WTC11 (cell line): ENCODE measurements around the gene PPCDC. TPM values are rescaled to one million over a fixed set of nuclear protein-coding genes. Genes with fewer than 3 reads are reported as not detected.

Experiments
- ATAC-seq: fragments of 200-7000 bp; cut with Tn5 transposase; 2 replicates; pipeline ENCODE4 v1.10.0; 2021; ENCODE audit warnings: mild to moderate bottlenecking, moderate library complexity
- CTCF ChIA-PET: fragments of 300-600 bp; sonication (Branson Sonifier 250); formaldehyde crosslinking; loops from one replicate; lab custom pipeline; 2021; ENCODE audit warnings: antibody characterized with exemption; lab: Charles Lee
- POLR2A ChIA-PET: fragments of 350-600 bp; sonication (Branson Sonifier 250); formaldehyde crosslinking; loops from one replicate; lab custom pipeline; 2021; ENCODE audit warnings: antibody characterized with exemption; lab: Charles Lee
- DNase-seq: peaks from one replicate; pipeline ENCODE4 v3.0.0; 2021; ENCODE audit warnings: low spot score
- H3K27ac Mint-ChIP-seq: 2 replicates; pipeline ENCODE4 v1.8.0; 2021; ENCODE audit warnings: mixed read lengths
- H3K27me3 Mint-ChIP-seq: 2 replicates; pipeline ENCODE4 v1.8.0; 2021; ENCODE audit warnings: low read depth, mild to moderate bottlenecking, moderate library complexity, mixed read lengths
- H3K36me3 Mint-ChIP-seq: 2 replicates; pipeline ENCODE4 v1.8.0; 2021; ENCODE audit warnings: mixed read lengths
- H3K4me1 Mint-ChIP-seq: 2 replicates; pipeline ENCODE4 v1.8.0; 2022; ENCODE audit warnings: mixed read lengths
- H3K4me3 Mint-ChIP-seq: 2 replicates; pipeline ENCODE4 v1.8.0; 2021; ENCODE audit warnings: mild to moderate bottlenecking, moderate library complexity, mixed read lengths
- H3K9me3 Mint-ChIP-seq: 2 replicates; pipeline ENCODE4 v1.8.0; 2021; ENCODE audit warnings: mixed read lengths
- ATF1 ChIP-seq: sonication (generic); formaldehyde crosslinking; IDR thresholded peaks from 2 replicates; pipeline ENCODE4 v1.8.1; 2023; ENCODE audit warnings: mild to moderate bottlenecking, moderate library complexity, missing genetic modification reagents
- ESRRA ChIP-seq: sonication (generic); formaldehyde crosslinking; IDR thresholded peaks from 2 replicates; pipeline ENCODE4 v1.8.1; 2022; ENCODE audit warnings: mild to moderate bottlenecking, missing genetic modification reagents, borderline replicate concordance
- FOXP1 ChIP-seq: sonication (generic); formaldehyde crosslinking; IDR thresholded peaks from 2 replicates; pipeline ENCODE4 v1.8.0; 2022; ENCODE audit warnings: missing genetic modification reagents, mild to moderate bottlenecking, moderate library complexity, borderline replicate concordance
- GRHL2 ChIP-seq: fragments of 250-450 bp; sonication (Bioruptor Pico); IDR thresholded peaks from 2 replicates; pipeline ENCODE4 v1.8.0; 2022; ENCODE audit warnings: mild to moderate bottlenecking, moderate library complexity; ENCODE audit not compliant: insufficient replicate concordance, severe bottlenecking
- RORB ChIP-seq: fragments of 250-450 bp; sonication (Bioruptor Pico); IDR thresholded peaks from 2 replicates; pipeline ENCODE4 v1.9.0; 2021; ENCODE audit warnings: mild to moderate bottlenecking
- SOX15 ChIP-seq: fragments of 250-450 bp; sonication (Bioruptor Pico); IDR thresholded peaks from 2 replicates; pipeline ENCODE4 v1.9.0; 2021; ENCODE audit warnings: mild to moderate bottlenecking
- SP1 ChIP-seq: sonication (generic); formaldehyde crosslinking; conservative IDR thresholded peaks from 2 replicates; pipeline ENCODE4 v1.8.1; 2022; ENCODE audit warnings: missing genetic modification reagents
- TEAD1 ChIP-seq: sonication (generic); formaldehyde crosslinking; IDR thresholded peaks from 2 replicates; pipeline ENCODE4 v1.8.0; 2022; ENCODE audit warnings: mild to moderate bottlenecking, missing genetic modification reagents
- TEAD4 ChIP-seq: sonication (generic); formaldehyde crosslinking; IDR thresholded peaks from 2 replicates; pipeline ENCODE4 v1.8.0; 2022; ENCODE audit warnings: mild to moderate bottlenecking, missing genetic modification reagents
- ZBTB21 ChIP-seq: sonication (generic); formaldehyde crosslinking; IDR thresholded peaks from 2 replicates; pipeline ENCODE4 v1.8.1; 2023; ENCODE audit warnings: mild to moderate bottlenecking, missing genetic modification reagents, borderline replicate concordance
- ZNF121 ChIP-seq: sonication (generic); formaldehyde crosslinking; IDR thresholded peaks from 2 replicates; pipeline ENCODE4 v1.8.0; 2023; ENCODE audit warnings: missing genetic modification reagents
- ZNF416 ChIP-seq: fragments of 250-450 bp; sonication (Bioruptor Pico); IDR thresholded peaks from 2 replicates; pipeline ENCODE4 v1.9.0; 2021; ENCODE audit warnings: mild to moderate bottlenecking, inconsistent platforms
- total RNA-seq: library from RNA; stranded (reverse); gene quantifications from 3 replicates; pipeline ENCODE4 v1.2.3, GENCODE V29; 2021
- TF ChIP-seq, protein P1 (sequence below): sonication (generic); formaldehyde crosslinking; IDR thresholded peaks from 2 replicates; pipeline ENCODE4 v1.8.0; 2023; ENCODE audit warnings: missing genetic modification reagents, mild to moderate bottlenecking, borderline replicate concordance
- TF ChIP-seq, protein P2 (sequence below): sonication (generic); formaldehyde crosslinking; IDR thresholded peaks from 2 replicates; pipeline ENCODE4 v1.8.1; 2023; ENCODE audit warnings: mild to moderate bottlenecking, moderate library complexity, missing genetic modification reagents
- TF ChIP-seq, protein P3 (sequence below): sonication (generic); formaldehyde crosslinking; IDR thresholded peaks from 2 replicates; pipeline ENCODE4 v1.8.0; 2022; ENCODE audit warnings: missing genetic modification reagents
- TF ChIP-seq, protein P4 (sequence below): fragments of 250-450 bp; sonication (Bioruptor Pico); IDR thresholded peaks from 2 replicates; pipeline ENCODE4 v2.1.2; 2022; ENCODE audit warnings: mild to moderate bottlenecking, moderate library complexity
- TF ChIP-seq, protein P5 (sequence below): sonication (generic); formaldehyde crosslinking; IDR thresholded peaks from 2 replicates; pipeline ENCODE4 v1.8.1; 2022; ENCODE audit warnings: mild to moderate bottlenecking, missing genetic modification reagents, moderate library complexity, borderline replicate concordance

PPCDC gene
- total RNA-seq, 1 experiment from 2014 or later = 30.1 TPM

DNA sequence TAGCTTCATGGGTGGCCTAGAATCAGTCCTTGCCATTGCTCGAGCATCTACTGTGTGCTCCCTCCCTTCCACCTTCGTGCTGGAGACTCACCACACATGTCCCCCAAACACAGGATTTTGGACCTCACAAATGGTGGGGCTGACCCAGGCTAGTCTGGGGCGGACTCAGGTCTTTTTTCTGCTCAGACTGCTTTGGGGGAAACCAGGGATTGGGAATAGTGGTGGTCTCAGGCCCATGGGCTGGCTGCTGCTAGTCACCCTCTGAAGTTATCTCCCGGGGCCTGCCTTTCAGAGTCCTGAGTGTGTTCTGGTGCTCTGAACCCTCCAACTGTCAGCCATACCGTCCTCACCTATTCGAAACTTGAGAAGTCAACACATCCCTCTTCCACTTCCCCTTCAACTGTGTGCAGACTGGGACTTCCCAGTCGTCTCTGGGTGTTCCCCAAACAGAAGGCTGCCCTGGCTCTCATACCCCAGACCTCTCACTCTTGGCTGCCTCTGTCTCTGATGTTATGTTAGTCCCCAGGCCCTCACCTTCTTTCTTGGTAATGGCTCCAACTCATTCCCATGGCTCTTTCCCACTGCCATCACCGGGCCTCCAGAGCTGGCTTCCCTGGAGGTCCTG is 46.0 kb downstream of the PPCDC start:
- H3K9me3 Mint-ChIP-seq = peaks cover 9% of the 10 kb centered on the region
- POLR2A ChIA-PET = no interaction called here
- H3K4me3 Mint-ChIP-seq = no peak overlapping the region
- no peak overlapping the region for H3K27ac Mint-ChIP-seq
- H3K36me3 Mint-ChIP-seq = peaks cover 7% of the 10 kb centered on the region
- CTCF ChIA-PET = no interaction called here
- H3K27me3 Mint-ChIP-seq = peaks cover 24% of the 10 kb centered on the region
- no peak for TF ChIP-seq GRHL2 (CRISPR knock-in tag)
- TF ChIP-seq ZBTB21 (CRISPR knock-in tag) = no peak
- TF ChIP-seq, protein P1, sequence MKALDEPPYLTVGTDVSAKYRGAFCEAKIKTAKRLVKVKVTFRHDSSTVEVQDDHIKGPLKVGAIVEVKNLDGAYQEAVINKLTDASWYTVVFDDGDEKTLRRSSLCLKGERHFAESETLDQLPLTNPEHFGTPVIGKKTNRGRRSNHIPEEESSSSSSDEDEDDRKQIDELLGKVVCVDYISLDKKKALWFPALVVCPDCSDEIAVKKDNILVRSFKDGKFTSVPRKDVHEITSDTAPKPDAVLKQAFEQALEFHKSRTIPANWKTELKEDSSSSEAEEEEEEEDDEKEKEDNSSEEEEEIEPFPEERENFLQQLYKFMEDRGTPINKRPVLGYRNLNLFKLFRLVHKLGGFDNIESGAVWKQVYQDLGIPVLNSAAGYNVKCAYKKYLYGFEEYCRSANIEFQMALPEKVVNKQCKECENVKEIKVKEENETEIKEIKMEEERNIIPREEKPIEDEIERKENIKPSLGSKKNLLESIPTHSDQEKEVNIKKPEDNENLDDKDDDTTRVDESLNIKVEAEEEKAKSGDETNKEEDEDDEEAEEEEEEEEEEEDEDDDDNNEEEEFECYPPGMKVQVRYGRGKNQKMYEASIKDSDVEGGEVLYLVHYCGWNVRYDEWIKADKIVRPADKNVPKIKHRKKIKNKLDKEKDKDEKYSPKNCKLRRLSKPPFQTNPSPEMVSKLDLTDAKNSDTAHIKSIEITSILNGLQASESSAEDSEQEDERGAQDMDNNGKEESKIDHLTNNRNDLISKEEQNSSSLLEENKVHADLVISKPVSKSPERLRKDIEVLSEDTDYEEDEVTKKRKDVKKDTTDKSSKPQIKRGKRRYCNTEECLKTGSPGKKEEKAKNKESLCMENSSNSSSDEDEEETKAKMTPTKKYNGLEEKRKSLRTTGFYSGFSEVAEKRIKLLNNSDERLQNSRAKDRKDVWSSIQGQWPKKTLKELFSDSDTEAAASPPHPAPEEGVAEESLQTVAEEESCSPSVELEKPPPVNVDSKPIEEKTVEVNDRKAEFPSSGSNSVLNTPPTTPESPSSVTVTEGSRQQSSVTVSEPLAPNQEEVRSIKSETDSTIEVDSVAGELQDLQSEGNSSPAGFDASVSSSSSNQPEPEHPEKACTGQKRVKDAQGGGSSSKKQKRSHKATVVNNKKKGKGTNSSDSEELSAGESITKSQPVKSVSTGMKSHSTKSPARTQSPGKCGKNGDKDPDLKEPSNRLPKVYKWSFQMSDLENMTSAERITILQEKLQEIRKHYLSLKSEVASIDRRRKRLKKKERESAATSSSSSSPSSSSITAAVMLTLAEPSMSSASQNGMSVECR = no peak
- TF ChIP-seq, protein P2, sequence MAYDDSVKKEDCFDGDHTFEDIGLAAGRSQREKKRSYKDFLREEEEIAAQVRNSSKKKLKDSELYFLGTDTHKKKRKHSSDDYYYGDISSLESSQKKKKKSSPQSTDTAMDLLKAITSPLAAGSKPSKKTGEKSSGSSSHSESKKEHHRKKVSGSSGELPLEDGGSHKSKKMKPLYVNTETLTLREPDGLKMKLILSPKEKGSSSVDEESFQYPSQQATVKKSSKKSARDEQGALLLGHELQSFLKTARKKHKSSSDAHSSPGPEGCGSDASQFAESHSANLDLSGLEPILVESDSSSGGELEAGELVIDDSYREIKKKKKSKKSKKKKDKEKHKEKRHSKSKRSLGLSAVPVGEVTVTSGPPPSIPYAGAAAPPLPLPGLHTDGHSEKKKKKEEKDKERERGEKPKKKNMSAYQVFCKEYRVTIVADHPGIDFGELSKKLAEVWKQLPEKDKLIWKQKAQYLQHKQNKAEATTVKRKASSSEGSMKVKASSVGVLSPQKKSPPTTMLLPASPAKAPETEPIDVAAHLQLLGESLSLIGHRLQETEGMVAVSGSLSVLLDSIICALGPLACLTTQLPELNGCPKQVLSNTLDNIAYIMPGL (CRISPR knock-in tag) = no peak
- TF ChIP-seq, protein P3, sequence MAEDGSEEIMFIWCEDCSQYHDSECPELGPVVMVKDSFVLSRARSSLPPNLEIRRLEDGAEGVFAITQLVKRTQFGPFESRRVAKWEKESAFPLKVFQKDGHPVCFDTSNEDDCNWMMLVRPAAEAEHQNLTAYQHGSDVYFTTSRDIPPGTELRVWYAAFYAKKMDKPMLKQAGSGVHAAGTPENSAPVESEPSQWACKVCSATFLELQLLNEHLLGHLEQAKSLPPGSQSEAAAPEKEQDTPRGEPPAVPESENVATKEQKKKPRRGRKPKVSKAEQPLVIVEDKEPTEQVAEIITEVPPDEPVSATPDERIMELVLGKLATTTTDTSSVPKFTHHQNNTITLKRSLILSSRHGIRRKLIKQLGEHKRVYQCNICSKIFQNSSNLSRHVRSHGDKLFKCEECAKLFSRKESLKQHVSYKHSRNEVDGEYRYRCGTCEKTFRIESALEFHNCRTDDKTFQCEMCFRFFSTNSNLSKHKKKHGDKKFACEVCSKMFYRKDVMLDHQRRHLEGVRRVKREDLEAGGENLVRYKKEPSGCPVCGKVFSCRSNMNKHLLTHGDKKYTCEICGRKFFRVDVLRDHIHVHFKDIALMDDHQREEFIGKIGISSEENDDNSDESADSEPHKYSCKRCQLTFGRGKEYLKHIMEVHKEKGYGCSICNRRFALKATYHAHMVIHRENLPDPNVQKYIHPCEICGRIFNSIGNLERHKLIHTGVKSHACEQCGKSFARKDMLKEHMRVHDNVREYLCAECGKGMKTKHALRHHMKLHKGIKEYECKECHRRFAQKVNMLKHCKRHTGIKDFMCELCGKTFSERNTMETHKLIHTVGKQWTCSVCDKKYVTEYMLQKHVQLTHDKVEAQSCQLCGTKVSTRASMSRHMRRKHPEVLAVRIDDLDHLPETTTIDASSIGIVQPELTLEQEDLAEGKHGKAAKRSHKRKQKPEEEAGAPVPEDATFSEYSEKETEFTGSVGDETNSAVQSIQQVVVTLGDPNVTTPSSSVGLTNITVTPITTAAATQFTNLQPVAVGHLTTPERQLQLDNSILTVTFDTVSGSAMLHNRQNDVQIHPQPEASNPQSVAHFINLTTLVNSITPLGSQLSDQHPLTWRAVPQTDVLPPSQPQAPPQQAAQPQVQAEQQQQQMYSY (CRISPR knock-in tag) = no peak
- no peak for TF ChIP-seq ATF1 (CRISPR knock-in tag)
- TF ChIP-seq FOXP1 (CRISPR knock-in tag) = no peak
- TF ChIP-seq ZNF416 = no peak
- TF ChIP-seq, protein P4, sequence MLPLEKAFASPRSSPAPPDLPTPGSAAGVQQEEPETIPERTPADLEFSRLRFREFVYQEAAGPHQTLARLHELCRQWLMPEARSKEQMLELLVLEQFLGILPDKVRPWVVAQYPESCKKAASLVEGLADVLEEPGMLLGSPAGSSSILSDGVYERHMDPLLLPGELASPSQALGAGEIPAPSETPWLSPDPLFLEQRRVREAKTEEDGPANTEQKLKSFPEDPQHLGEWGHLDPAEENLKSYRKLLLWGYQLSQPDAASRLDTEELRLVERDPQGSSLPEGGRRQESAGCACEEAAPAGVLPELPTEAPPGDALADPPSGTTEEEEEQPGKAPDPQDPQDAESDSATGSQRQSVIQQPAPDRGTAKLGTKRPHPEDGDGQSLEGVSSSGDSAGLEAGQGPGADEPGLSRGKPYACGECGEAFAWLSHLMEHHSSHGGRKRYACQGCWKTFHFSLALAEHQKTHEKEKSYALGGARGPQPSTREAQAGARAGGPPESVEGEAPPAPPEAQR (CRISPR knock-in tag) = no peak
- TF ChIP-seq, all 79 proteins: peak for 0
- no peak for ATAC-seq
- DNase-seq = no peak
- H3K4me1 Mint-ChIP-seq = peaks cover 12% of the 10 kb centered on the region

DNA sequence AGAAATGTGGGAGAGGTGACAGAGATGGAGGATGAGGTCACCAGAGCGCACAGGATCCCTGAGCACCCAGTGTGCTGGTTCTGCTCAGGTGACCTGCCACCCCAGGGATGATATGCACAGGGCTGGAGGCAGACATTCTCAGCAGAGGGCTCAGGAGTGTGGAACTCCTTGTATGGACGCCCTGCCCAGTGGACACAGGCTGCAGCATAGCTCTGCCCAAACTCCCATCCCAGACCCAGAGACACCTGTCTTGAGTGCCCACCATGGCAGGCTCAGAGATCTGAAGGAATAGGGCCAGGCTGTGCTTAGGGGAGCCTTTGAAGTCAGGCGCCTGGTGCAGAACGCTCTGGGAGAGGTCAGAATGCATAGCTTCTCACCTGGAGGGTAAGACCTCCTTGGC is 47.3 kb downstream of the PPCDC start:
- H3K4me3 Mint-ChIP-seq = no peak overlapping the region
- no peak for DNase-seq
- no peak for TF ChIP-seq SP1
- TF ChIP-seq, protein P5, sequence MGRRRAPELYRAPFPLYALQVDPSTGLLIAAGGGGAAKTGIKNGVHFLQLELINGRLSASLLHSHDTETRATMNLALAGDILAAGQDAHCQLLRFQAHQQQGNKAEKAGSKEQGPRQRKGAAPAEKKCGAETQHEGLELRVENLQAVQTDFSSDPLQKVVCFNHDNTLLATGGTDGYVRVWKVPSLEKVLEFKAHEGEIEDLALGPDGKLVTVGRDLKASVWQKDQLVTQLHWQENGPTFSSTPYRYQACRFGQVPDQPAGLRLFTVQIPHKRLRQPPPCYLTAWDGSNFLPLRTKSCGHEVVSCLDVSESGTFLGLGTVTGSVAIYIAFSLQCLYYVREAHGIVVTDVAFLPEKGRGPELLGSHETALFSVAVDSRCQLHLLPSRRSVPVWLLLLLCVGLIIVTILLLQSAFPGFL (CRISPR knock-in tag) = no peak
- TF ChIP-seq ESRRA (CRISPR knock-in tag) = no peak
- TF ChIP-seq SOX15 (CRISPR knock-in tag) = no peak
- TF ChIP-seq TEAD4 (CRISPR knock-in tag) = no peak
- TF ChIP-seq TEAD1 (CRISPR knock-in tag) = no peak
- TF ChIP-seq ZNF121 = no peak
- TF ChIP-seq RORB (CRISPR knock-in tag) = no peak
- POLR2A ChIA-PET = no interaction called here
- CTCF ChIA-PET = no interaction called here
- H3K4me1 Mint-ChIP-seq = peaks cover 2% of the 10 kb centered on the region
- H3K27me3 Mint-ChIP-seq = peaks cover 28% of the 10 kb centered on the region
- no peak overlapping the region for H3K27ac Mint-ChIP-seq
- H3K9me3 Mint-ChIP-seq = peaks cover 13% of the 10 kb centered on the region
- H3K36me3 Mint-ChIP-seq = peaks cover 7% of the 10 kb centered on the region
- no peak for ATAC-seq
